GM12878 (cell line): ENCODE results near the gene DCAF11. TPM values are rescaled to one million over a fixed set of nuclear protein-coding genes. Genes with fewer than 3 reads are reported as not detected.

Experiments
- ATAC-seq: fragments of 200-7000 bp; cut with Tn5 transposase; 3 replicates; pipeline ENCODE4 v1.9.1; 2020; ENCODE audit warnings: mild to moderate bottlenecking, moderate library complexity
- BruUV-seq: library from RNA; stranded (reverse); fragments of 400-500 nt; replicated peaks from 2 replicates; lab custom pipeline; 2021; lab: Mats Ljungman, UMichigan
- CTCF ChIA-PET: fragments of 300-600 bp; sonication (Branson Sonifier 250); formaldehyde crosslinking; extraction: SDS; loops from one replicate; lab custom pipeline; 2021; ENCODE audit warnings: inconsistent platforms; lab: Yijun Ruan, JAX
- POLR2A ChIA-PET: fragments of 350-600 bp; formaldehyde crosslinking; extraction: SDS; loops from one replicate; lab custom pipeline; 2021; ENCODE audit warnings: inconsistent platforms; lab: Charles Lee
- RAD21 ChIA-PET: fragments of 300-600 bp; sonication (Branson Sonifier 250); formaldehyde crosslinking; loops from one replicate; lab custom pipeline; 2023; ENCODE audit warnings: antibody characterized with exemption; ENCODE audit not compliant: unreplicated experiment; lab: Charles Lee
- SMC1A ChIA-PET: fragments of 300-600 bp; sonication (Branson Sonifier 250); formaldehyde crosslinking; loops from one replicate; lab custom pipeline; 2023; ENCODE audit not compliant: unreplicated experiment, uncharacterized antibody; lab: Charles Lee
- DNase-seq: peaks from one replicate; pipeline ENCODE4 v3.0.0-alpha.2; 2011; ENCODE audit warnings: low read depth, low spot score
- FAIRE-seq: peaks from 3 replicates; lab custom pipeline; 2011; peaks lifted over from hg19 to GRCh38; lab: Jason Lieb, UNC
- H2AFZ ChIP-seq: 2 replicates; pipeline ENCODE4 v1.6.0; 2011; ENCODE audit warnings: low read depth, low read length, control low read depth; ENCODE audit not compliant: control insufficient read depth
- H3K27ac ChIP-seq: 2 replicates; pipeline ENCODE4 v1.5.1; 2011; ENCODE audit warnings: control low read depth; ENCODE audit not compliant: control insufficient read depth, insufficient read depth
- H3K27me3 ChIP-seq, 2 experiments: replicated peaks in 1 of 2; 2 replicates each; pipeline versions ENCODE4 v1.6.0 to v1.6.1; 2011; ENCODE audit warnings: low read length in 1 of 2; ENCODE audit not compliant: control insufficient read depth in 2 of 2, insufficient read depth in 2 of 2
- H3K36me3 ChIP-seq, 2 experiments: 2 replicates each; pipeline ENCODE4 v1.5.1; 2011; ENCODE audit warnings: low read length in 1 of 2; ENCODE audit not compliant: control insufficient read depth in 2 of 2, insufficient read depth in 2 of 2
- H3K4me1 ChIP-seq: 2 replicates; pipeline ENCODE4 v1.6.1; 2011; ENCODE audit warnings: mild to moderate bottlenecking, low read length, moderate library complexity, mixed read lengths; ENCODE audit not compliant: control insufficient read depth, insufficient read depth
- H3K4me2 ChIP-seq: 2 replicates; pipeline ENCODE4 v1.6.0; 2011; ENCODE audit warnings: control low read depth; ENCODE audit not compliant: control insufficient read depth, insufficient read depth
- H3K4me3 ChIP-seq: fragments of 200-600 bp; sonication (generic); 2 replicates; pipeline ENCODE4 v1.5.1; 2016
- H3K79me2 ChIP-seq: 2 replicates; pipeline ENCODE4 v1.6.0; 2011; ENCODE audit warnings: low read length; ENCODE audit not compliant: control insufficient read depth, insufficient read depth
- H3K9ac ChIP-seq: 2 replicates; pipeline ENCODE4 v1.8.0; 2011; ENCODE audit warnings: low read length, control low read depth, mixed read lengths; ENCODE audit not compliant: control insufficient read depth, insufficient read depth
- H3K9me3 ChIP-seq: replicated peaks from 3 replicates; pipeline ENCODE4 v1.5.1; 2011; ENCODE audit warnings: mild to moderate bottlenecking, low read length; ENCODE audit not compliant: control insufficient read depth, insufficient read depth
- H4K20me1 ChIP-seq: 2 replicates; pipeline ENCODE4 v1.6.0; 2011; ENCODE audit not compliant: control insufficient read depth, insufficient read depth
- CHD2 ChIP-seq: IDR thresholded peaks from 2 replicates; pipeline ENCODE4 v1.6.1; 2011; ENCODE audit warnings: low read depth, low read length, improper control_type of control experiment, borderline replicate concordance
- MTA2 ChIP-seq: fragments of 450-650 bp; IDR thresholded peaks from 2 replicates; pipeline ENCODE4 v1.6.1; 2016; ENCODE audit warnings: low read depth, mild to moderate bottlenecking, moderate library complexity
- NFYA ChIP-seq: IDR thresholded peaks from 2 replicates; pipeline ENCODE4 v1.6.1; 2011; ENCODE audit warnings: low read depth, mild to moderate bottlenecking, low read length, improper control_type of control experiment, borderline replicate concordance
- NRF1 ChIP-seq: conservative IDR thresholded peaks from 2 replicates; pipeline ENCODE4 v1.6.1; 2011; ENCODE audit warnings: mild to moderate bottlenecking, low read depth, low read length, improper control_type of control experiment
- PML ChIP-seq: IDR thresholded peaks from 2 replicates; pipeline ENCODE4 v1.6.1; 2012; ENCODE audit warnings: low read length, inconsistent platforms
- RUNX3 ChIP-seq: IDR thresholded peaks from 2 replicates; pipeline ENCODE4 v1.6.1; 2012; ENCODE audit warnings: low read length, inconsistent platforms
- TCF7 ChIP-seq: IDR thresholded peaks from 2 replicates; pipeline ENCODE4 v1.6.1; 2014; ENCODE audit warnings: antibody characterized with exemption, borderline replicate concordance
- YBX1 ChIP-seq: fragments of 450-650 bp; IDR thresholded peaks from 2 replicates; pipeline ENCODE4 v1.6.1; 2016; ENCODE audit warnings: antibody characterized with exemption
- WGBS: methylation state at CpG from one replicate; pipeline ENCODE4 v1.1.6; 2016; ENCODE audit warnings: low lambda C conversion rate; ENCODE audit not compliant: insufficient replicate concordance, insufficient coverage; ENCODE audit errors: missing lambda C conversion rate; 5-methylcytosine and 5-hydroxymethylcytosine counted together
- in situ Hi-C: fragments of 300-500 bp; cut with MboI; formaldehyde crosslinking; loops from 9 replicates; pipeline ENCODE4 v1.14.3; 2018; ENCODE audit warnings: mixed read lengths
- intact Hi-C: fragments of 100-400 bp; cut with micrococcal nuclease; formaldehyde crosslinking; loops from one replicate; pipeline ENCODE4 v1.14.2; 2022; ENCODE audit not compliant: unreplicated experiment
- polyA plus RNA-seq, 11 experiments: library from polyadenylated mRNA; depleted of rRNA in 4 of 11; unstranded in 6 of 11; stranded (reverse) in 5 of 11; fragments of >200 nt; fragmentation: Nextera tagmentation in 4 of 11; fragmentation: Illumina TruSeq in 1 of 11; extraction: Ambion mirVana in 4 of 11; extraction: Trizol in 1 of 11; gene quantifications; 1 replicate in 1 of 11; 2 replicates in 10 of 11; pipeline versions ENCODE4 v1.2.1 to v1.2.3, GENCODE V29; 2011 to 2016; ENCODE audit warnings: inconsistent platforms in 2 of 11, missing spikeins in 2 of 11, low read depth in 1 of 11
- total RNA-seq, 4 experiments: library from RNA; depleted of rRNA in 3 of 4; stranded (reverse); fragments of >200 nt in 3 of 4; fragmentation: Illumina TruSeq in 1 of 4; extraction: Trizol in 1 of 4; gene quantifications; 2 replicates each; pipeline versions ENCODE4 v1.2.1 to v1.2.3, GENCODE V29; 2013 to 2021
- TF ChIP-seq, protein P1 (sequence below): IDR thresholded peaks from 2 replicates; pipeline ENCODE4 v1.6.1; 2011; ENCODE audit warnings: borderline replicate concordance, low read depth, mild to moderate bottlenecking, moderate library complexity, low read length; ENCODE audit not compliant: insufficient read depth, poor library complexity, severe bottlenecking
- TF ChIP-seq, protein P2 (sequence below): fragments of 450-650 bp; formaldehyde crosslinking; IDR thresholded peaks from 2 replicates; pipeline ENCODE4 v1.4.0; 2020; ENCODE audit warnings: mild to moderate bottlenecking, moderate library complexity
- TF ChIP-seq, protein P3 (sequence below): fragments of 450-650 bp; conservative IDR thresholded peaks from 2 replicates; pipeline ENCODE4 v1.6.1; 2017; ENCODE audit warnings: mild to moderate bottlenecking, moderate library complexity
- TF ChIP-seq, protein P4 (sequence below): fragments of 450-650 bp; IDR thresholded peaks from 2 replicates; pipeline ENCODE4 v1.6.1; 2018; ENCODE audit warnings: mild to moderate bottlenecking, low read depth, moderate library complexity; ENCODE audit not compliant: partially characterized antibody

DCAF11 gene
- total and polyA plus RNA-seq, 10 of the 15 experiments (the other 5 are each of a cell fraction or from before 2014, with no cell fraction given): 13.4 to 91.2 (median 68.7) TPM

DNA sequence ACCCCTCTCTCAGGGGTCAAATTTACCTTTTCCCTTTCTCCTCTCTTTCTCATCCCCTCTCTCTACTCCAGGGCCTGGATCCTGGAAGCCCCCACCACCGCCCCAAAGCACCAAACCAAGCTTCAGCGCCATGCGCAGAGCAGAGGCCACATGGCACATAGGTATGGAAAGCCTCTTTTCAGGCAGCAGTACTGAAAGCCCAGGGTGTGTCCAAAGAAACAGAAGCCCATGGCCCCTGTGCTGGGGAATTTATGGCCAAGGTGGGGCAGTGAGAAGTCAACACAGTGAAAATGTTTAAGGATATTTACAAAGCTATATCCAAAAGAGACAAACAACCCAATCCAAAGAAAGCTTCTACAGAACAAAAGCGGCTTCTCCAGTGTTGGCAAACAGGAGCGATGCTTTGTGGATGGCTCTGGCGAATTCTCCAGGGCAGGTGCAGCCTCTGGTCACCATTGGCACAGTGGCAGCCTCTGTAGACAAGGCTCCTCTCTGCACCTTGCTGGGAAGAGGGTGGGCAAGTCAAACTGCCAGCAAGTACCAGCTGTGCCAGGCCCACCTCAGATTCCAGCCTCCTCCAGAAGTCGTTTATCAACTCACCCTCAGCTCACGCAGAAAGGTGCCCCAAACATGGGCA lies 48.0 kb upstream of the DCAF11 start:
- ChIA-PET RAD21 (interaction anchor here (1.1 to 1.4 kb wide), 3 partner anchors 16 to 42 kb away, joined by 3 read pairs; no protein-coding TSS in a partner anchor), POLR2A (interaction anchor here (1.2 kb wide), 1 partner anchor 14 kb away, joined by 3 read pairs; no protein-coding TSS in a partner anchor), CTCF (interaction anchor here (0.5 to 2.1 kb wide), 6 partner anchors 9 to 506 kb away, joined by 3 to 7 read pairs (median 4); no protein-coding TSS in a partner anchor), SMC1A (interaction anchor here (1.7 kb wide), 1 partner anchor 42 kb away, joined by 6 read pairs; no protein-coding TSS in a partner anchor)
- Histone ChIP-seq H3K36me3 (no peaks in the 10 kb centered on the region), H3K4me3 (no peak overlapping the region), H4K20me1 (no peaks in the 10 kb centered on the region; the same call in 1 of the 2 replicates), H3K9ac (no peak overlapping the region), H3K27me3 (peaks cover 0 to 2% of the 10 kb centered on the region in 2 experiments; a peak in 3 of 4 replicates), H3K79me2 (no peaks in the 10 kb centered on the region), H3K4me1 (no peaks in the 10 kb centered on the region), H3K9me3 (no peaks in the 10 kb centered on the region), H3K4me2 (no peak overlapping the region), H3K27ac (no peak overlapping the region), H2AFZ (no peak overlapping the region)
- TF ChIP-seq RUNX3 (no peak), YBX1 (no peak), MTA2 (no peak), PML (no peak), NFYA (no peak), CHD2 (no peak), TCF7 (no peak), NRF1 (no peak)
- TF ChIP-seq, protein P1, sequence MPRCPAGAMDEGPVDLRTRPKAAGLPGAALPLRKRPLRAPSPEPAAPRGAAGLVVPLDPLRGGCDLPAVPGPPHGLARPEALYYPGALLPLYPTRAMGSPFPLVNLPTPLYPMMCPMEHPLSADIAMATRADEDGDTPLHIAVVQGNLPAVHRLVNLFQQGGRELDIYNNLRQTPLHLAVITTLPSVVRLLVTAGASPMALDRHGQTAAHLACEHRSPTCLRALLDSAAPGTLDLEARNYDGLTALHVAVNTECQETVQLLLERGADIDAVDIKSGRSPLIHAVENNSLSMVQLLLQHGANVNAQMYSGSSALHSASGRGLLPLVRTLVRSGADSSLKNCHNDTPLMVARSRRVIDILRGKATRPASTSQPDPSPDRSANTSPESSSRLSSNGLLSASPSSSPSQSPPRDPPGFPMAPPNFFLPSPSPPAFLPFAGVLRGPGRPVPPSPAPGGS: no peak
- TF ChIP-seq, protein P2, sequence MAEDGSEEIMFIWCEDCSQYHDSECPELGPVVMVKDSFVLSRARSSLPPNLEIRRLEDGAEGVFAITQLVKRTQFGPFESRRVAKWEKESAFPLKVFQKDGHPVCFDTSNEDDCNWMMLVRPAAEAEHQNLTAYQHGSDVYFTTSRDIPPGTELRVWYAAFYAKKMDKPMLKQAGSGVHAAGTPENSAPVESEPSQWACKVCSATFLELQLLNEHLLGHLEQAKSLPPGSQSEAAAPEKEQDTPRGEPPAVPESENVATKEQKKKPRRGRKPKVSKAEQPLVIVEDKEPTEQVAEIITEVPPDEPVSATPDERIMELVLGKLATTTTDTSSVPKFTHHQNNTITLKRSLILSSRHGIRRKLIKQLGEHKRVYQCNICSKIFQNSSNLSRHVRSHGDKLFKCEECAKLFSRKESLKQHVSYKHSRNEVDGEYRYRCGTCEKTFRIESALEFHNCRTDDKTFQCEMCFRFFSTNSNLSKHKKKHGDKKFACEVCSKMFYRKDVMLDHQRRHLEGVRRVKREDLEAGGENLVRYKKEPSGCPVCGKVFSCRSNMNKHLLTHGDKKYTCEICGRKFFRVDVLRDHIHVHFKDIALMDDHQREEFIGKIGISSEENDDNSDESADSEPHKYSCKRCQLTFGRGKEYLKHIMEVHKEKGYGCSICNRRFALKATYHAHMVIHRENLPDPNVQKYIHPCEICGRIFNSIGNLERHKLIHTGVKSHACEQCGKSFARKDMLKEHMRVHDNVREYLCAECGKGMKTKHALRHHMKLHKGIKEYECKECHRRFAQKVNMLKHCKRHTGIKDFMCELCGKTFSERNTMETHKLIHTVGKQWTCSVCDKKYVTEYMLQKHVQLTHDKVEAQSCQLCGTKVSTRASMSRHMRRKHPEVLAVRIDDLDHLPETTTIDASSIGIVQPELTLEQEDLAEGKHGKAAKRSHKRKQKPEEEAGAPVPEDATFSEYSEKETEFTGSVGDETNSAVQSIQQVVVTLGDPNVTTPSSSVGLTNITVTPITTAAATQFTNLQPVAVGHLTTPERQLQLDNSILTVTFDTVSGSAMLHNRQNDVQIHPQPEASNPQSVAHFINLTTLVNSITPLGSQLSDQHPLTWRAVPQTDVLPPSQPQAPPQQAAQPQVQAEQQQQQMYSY (CRISPR knock-in tag): no peak
- TF ChIP-seq, protein P3, sequence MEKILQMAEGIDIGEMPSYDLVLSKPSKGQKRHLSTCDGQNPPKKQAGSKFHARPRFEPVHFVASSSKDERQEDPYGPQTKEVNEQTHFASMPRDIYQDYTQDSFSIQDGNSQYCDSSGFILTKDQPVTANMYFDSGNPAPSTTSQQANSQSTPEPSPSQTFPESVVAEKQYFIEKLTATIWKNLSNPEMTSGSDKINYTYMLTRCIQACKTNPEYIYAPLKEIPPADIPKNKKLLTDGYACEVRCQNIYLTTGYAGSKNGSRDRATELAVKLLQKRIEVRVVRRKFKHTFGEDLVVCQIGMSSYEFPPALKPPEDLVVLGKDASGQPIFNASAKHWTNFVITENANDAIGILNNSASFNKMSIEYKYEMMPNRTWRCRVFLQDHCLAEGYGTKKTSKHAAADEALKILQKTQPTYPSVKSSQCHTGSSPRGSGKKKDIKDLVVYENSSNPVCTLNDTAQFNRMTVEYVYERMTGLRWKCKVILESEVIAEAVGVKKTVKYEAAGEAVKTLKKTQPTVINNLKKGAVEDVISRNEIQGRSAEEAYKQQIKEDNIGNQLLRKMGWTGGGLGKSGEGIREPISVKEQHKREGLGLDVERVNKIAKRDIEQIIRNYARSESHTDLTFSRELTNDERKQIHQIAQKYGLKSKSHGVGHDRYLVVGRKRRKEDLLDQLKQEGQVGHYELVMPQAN: no peak
- TF ChIP-seq, protein P4, sequence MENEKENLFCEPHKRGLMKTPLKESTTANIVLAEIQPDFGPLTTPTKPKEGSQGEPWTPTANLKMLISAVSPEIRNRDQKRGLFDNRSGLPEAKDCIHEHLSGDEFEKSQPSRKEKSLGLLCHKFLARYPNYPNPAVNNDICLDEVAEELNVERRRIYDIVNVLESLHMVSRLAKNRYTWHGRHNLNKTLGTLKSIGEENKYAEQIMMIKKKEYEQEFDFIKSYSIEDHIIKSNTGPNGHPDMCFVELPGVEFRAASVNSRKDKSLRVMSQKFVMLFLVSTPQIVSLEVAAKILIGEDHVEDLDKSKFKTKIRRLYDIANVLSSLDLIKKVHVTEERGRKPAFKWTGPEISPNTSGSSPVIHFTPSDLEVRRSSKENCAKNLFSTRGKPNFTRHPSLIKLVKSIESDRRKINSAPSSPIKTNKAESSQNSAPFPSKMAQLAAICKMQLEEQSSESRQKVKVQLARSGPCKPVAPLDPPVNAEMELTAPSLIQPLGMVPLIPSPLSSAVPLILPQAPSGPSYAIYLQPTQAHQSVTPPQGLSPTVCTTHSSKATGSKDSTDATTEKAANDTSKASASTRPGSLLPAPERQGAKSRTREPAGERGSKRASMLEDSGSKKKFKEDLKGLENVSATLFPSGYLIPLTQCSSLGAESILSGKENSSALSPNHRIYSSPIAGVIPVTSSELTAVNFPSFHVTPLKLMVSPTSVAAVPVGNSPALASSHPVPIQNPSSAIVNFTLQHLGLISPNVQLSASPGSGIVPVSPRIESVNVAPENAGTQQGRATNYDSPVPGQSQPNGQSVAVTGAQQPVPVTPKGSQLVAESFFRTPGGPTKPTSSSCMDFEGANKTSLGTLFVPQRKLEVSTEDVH: no peak
- BruUV-seq: no TSS peak
- ATAC-seq: no peak
- no peak for FAIRE-seq
- intact Hi-C loops: no loop called here
- in situ Hi-C loops: no loop called here
- no peak for DNase-seq
- WGBS: 53% methylated on average over 8 of the region's 8 CpGs
